Cardiac fibroblast (primary cell): Measurements from ENCODE around the gene CCDC40.
A peak's percentile ranks its signal among the peaks of the same experiment; 100 is the strongest.
"Not testable (repeated sequence)": the region's sequence is repeated elsewhere in the genome, so short reads cannot be mapped to it uniquely, and the experiment has no call there.

Experiments used
- DNase-seq, 2 donors: peaks; one replicate each; pipeline versions ENCODE4 v3.0.0 to v3.0.0-alpha.2; 2010; ENCODE audit warnings: low read depth in 2 of 2
- H3K4me3 ChIP-seq, 2 donors: replicated peaks in 1 of 2; 1 replicate in 1 of 2; 2 replicates in 1 of 2; pipeline ENCODE4 v1.5.1; 2011; ENCODE audit warnings: low read depth in 2 of 2, low read length in 2 of 2, mild to moderate bottlenecking in 2 of 2, moderate library complexity in 1 of 2
- CTCF ChIP-seq: IDR thresholded peaks from one replicate; pipeline ENCODE4 v1.5.1; 2011; ENCODE audit warnings: low read depth, mild to moderate bottlenecking, low read length, inconsistent platforms

The CCDC40 gene

GRCh38 chr17:80035687-80035936 is 830 bp upstream of the CCDC40 start, which contains the start of gene TBC1D16:
Gene TBC1D16, minus strand, starts transcription at chr17:80035872. Its CDS starts 22,325 bp downstream, at chr17:80013547.
- H3K4me3 ChIP-seq: peak within 1 kb of the TSS; percentile 82 to 91
- TF ChIP-seq CTCF: no peak
- no peak for DNase-seq

GRCh38 chr17:80036715-80037477 is 454 bp downstream of the CCDC40 start:
- H3K4me3 ChIP-seq: peak overlapping the region; percentile 82 to 86
- DNase-seq: peak; percentile 39 to 46
- no peak for TF ChIP-seq CTCF

- TF ChIP-seq CTCF: no peak
- DNase-seq: no peak
- no peak overlapping the region for H3K4me3 ChIP-seq
Observed at GRCh38 chr17:80043963-80044362, 7.5 kb downstream of the CCDC40 start.

GRCh38 chr17:80045703-80046102 is 9.3 kb downstream of the CCDC40 start:
- DNase-seq: no peak
- no peak overlapping the region for H3K4me3 ChIP-seq
- no peak for TF ChIP-seq CTCF

- DNase-seq, H3K4me3 ChIP-seq: not testable (repeated sequence)
Observed at GRCh38 chr17:80046709-80047108, 10.3 kb downstream of the CCDC40 start.

- no peak for DNase-seq
- no peak for TF ChIP-seq CTCF
- no peak overlapping the region for H3K4me3 ChIP-seq
Observed at GRCh38 chr17:80047176-80047575, 10.7 kb downstream of the CCDC40 start.

GRCh38 chr17:80049986-80050385 is 13.5 kb downstream of the CCDC40 start:
- TF ChIP-seq CTCF: no peak
- DNase-seq: no peak
- H3K4me3 ChIP-seq: no peak overlapping the region
